ENCODE measurements around the gene WDR18. TPM values are rescaled to one million over a fixed set of nuclear protein-coding genes. Genes with fewer than 3 reads are reported as not detected.

The WDR18 gene
- total RNA-seq, 4 donors from 2014 or later: 13.6 to 34.9 (median 17.3) TPM

- intact Hi-C loops (cut with DNase I; ENCODE audit: low total_unique reads): no loop called here
Measured at GRCh38 chr19:995051-995827, 11.1 kb downstream of the WDR18 start.

GRCh38 chr19:996051-996838, 12.1 kb downstream of the WDR18 start:
- no peak for TF ChIP-seq CTCF (IDR thresholded peaks at IDR 0.05)
- no peak for TF ChIP-seq POLR2A (IDR thresholded peaks at IDR 0.05)
- H3K9me3 ChIP-seq: no peaks in the 10 kb centered on the region
- intact Hi-C loops (cut with DNase I; ENCODE audit: low total_unique reads): no loop called here
- H3K27ac ChIP-seq: no peak overlapping the region
- H3K27me3 ChIP-seq: peaks cover 25 to 35% of the 10 kb centered on the region in 2 donors
- H3K4me3 ChIP-seq: no peak overlapping the region
- peak in 1 of 2 donors; percentile 43 for DNase-seq
- peaks cover 0 to 1% of the 10 kb centered on the region in 2 donors for H3K4me1 ChIP-seq
- H3K36me3 ChIP-seq: no peaks in the 10 kb centered on the region

More at GRCh38 chr19:995051-995827, 11.1 kb downstream of the WDR18 start:
- Histone ChIP-seq H3K9me3 (no peaks in the 10 kb centered on the region), H3K36me3 (no peaks in the 10 kb centered on the region), H3K4me1 (no peaks in the 10 kb centered on the region), H3K27me3 (peaks cover 18 to 29% of the 10 kb centered on the region in 2 donors), H3K27ac (no peak overlapping the region), H3K4me3 (no peak overlapping the region)
- TF ChIP-seq CTCF (IDR thresholded peaks at IDR 0.05) (no peak), POLR2A (IDR thresholded peaks at IDR 0.05) (no peak)
- no peak for DNase-seq

DNA sequence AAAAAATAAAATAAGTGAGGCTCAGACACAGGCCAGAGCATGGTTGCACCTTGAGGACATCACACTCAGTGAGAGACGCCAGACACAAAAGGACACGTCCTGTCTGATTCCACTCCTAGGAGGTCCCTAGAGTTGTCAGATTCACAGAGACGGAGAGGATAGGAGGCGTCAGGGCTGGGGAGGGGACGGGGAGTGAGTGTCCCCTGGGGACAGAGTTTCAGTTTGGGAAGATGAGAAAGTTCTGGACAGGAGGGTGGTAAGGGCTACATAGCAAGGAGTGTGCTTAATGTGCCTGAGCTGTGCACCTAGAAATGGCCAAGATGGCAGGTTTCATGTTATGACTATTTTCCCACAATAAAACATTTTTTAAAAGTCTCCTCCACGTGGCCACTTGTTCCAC, 13.9 kb downstream of the WDR18 start:
- H3K4me3 ChIP-seq: no peak overlapping the region
- DNase-seq: no peak
- no peak for TF ChIP-seq POLR2A (IDR thresholded peaks at IDR 0.05)
- peaks cover 38 to 48% of the 10 kb centered on the region in 2 donors for H3K27me3 ChIP-seq
- H3K27ac ChIP-seq: no peak overlapping the region
- H3K4me1 ChIP-seq: peaks cover 0 to 7% of the 10 kb centered on the region in 2 donors
- intact Hi-C loops (cut with DNase I; ENCODE audit: low total_unique reads): no loop called here
- H3K9me3 ChIP-seq: no peaks in the 10 kb centered on the region
- H3K36me3 ChIP-seq: no peaks in the 10 kb centered on the region

DNA sequence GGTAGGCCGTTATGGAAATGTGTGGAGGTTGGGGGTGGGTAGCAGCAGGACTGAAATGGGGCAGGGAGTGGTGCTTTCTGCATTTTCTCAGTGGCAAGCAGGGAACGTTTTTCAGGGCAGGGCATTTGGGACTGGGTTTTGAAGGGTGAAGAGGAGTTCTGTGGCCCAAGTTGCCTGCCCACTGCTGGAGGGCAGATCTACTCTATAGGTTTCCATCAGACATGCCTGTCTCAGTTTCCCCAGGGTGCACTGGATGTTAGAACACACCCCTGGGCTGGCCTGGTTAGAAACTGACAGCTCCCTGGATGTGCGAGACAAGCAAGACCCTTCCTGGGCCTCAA, 15.2 kb downstream of the WDR18 start:
- Histone ChIP-seq H3K36me3 (no peaks in the 10 kb centered on the region), H3K9me3 (no peaks in the 10 kb centered on the region), H3K4me1 (peaks cover 0 to 7% of the 10 kb centered on the region in 2 donors), H3K4me3 (no peak overlapping the region), H3K27me3 (peaks cover 38 to 48% of the 10 kb centered on the region in 2 donors), H3K27ac (no peak overlapping the region)
- intact Hi-C loops (cut with DNase I; ENCODE audit: low total_unique reads): no loop called here
- no peak for TF ChIP-seq POLR2A (IDR thresholded peaks at IDR 0.05)
- TF ChIP-seq CTCF (IDR thresholded peaks at IDR 0.05): no peak
- no peak for DNase-seq

- TF ChIP-seq CTCF (IDR thresholded peaks at IDR 0.05): peak; percentile 7 to 35 (median 30)
- no peak for TF ChIP-seq POLR2A (IDR thresholded peaks at IDR 0.05)
- intact Hi-C loops (cut with DNase I; ENCODE audit: low total_unique reads): no loop called here
- peaks cover 0 to 7% of the 10 kb centered on the region in 2 donors for H3K4me1 ChIP-seq
- no peaks in the 10 kb centered on the region for H3K36me3 ChIP-seq
- H3K27me3 ChIP-seq: peaks cover 38 to 48% of the 10 kb centered on the region in 2 donors
- peak in 1 of 2 donors; percentile 54 for DNase-seq
- H3K4me3 ChIP-seq: no peak within 1 kb of the TSS
- H3K27ac ChIP-seq: no peak within 1 kb of the TSS
- H3K9me3 ChIP-seq: no peaks in the 10 kb centered on the region
Measured at GRCh38 chr19:1000095-1000494, 15.9 kb downstream of the WDR18 start, which contains the start of gene GRIN3B. Gene GRIN3B (plus strand): TSS chr19:1000419. CDS start chr19:1000438, 19 bp downstream.

Measured in uterus (tissue), 4 donors.